ENCODE results near the gene SYT3.

DNA sequence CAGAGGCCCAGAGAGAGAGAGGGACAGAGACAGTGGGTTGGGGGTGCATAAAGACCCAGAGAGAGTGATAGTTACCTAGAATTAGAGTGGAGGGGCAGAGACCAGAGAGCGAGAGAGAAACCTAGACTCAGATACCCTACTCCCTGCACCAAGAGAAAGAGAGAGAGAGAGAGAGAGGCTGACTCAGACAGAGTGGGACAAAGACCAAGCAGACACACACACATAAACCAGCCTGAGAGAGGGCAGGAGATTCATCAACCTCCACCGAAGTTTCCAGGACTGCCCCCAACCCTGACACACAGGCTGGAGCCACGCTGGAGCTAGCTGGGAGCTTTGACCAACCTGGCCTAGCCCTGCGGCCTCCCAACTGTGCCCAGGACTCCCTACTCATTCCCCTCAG lies 12.9 kb downstream of the SYT3 start:
- TF ChIP-seq CTCF (IDR thresholded peaks at IDR 0.05) (no peak), POLR2A (IDR thresholded peaks at IDR 0.05) (no peak)
